B cell (primary cell): ENCODE data around the gene CEP131. TPM values are rescaled to one million over a fixed set of nuclear protein-coding genes. Genes with fewer than 3 reads are reported as not detected.
A peak's percentile ranks its signal among the peaks of the same experiment; 100 is the strongest.

Source experiments
- ATAC-seq: fragments of 200-7000 bp; cut with Tn5 transposase; one replicate; pipeline ENCODE4 v1.10.0; 2021; ENCODE audit warnings: low read depth, mild to moderate bottlenecking, moderate number of reproducible peaks, moderate library complexity
- CTCF ChIA-PET: fragments of 350-600 bp; sonication (Branson Sonifier 250); formaldehyde crosslinking; loops from one replicate; lab custom pipeline; 2021; ENCODE audit warnings: antibody characterized with exemption, inconsistent platforms; lab: Charles Lee
- POLR2A ChIA-PET: fragments of 350-600 bp; sonication (Branson Sonifier 250); formaldehyde crosslinking; loops from one replicate; lab custom pipeline; 2021; ENCODE audit warnings: antibody characterized with exemption; lab: Charles Lee
- DNase-seq: peaks from one replicate; pipeline ENCODE4 v3.0.0; 2013
- H2AFZ ChIP-seq: 2 replicates; pipeline ENCODE4 v1.6.1; 2012; ENCODE audit warnings: mild to moderate bottlenecking, low read depth, low read length; ENCODE audit not compliant: insufficient read depth, poor library complexity, severe bottlenecking
- H3K27ac ChIP-seq, 2 donors: 1 replicate in 1 of 2; 2 replicates in 1 of 2; pipeline ENCODE4 v1.5.1; 2012 to 2013; ENCODE audit warnings: low read length in 2 of 2, mild to moderate bottlenecking in 2 of 2, moderate library complexity in 1 of 2
- H3K27me3 ChIP-seq, 4 experiments: fragments of 200-600 bp in 1 of 4; sonication (generic) in 1 of 4; replicated peaks in 1 of 4; 1 replicate in 2 of 4; 2 replicates in 2 of 4; pipeline versions ENCODE4 v1.6.1 to v1.7.0; 2013 to 2016; ENCODE audit warnings: low read length in 3 of 4, mild to moderate bottlenecking in 2 of 4, mixed read lengths in 1 of 4, moderate library complexity in 1 of 4; ENCODE audit not compliant: insufficient read depth in 4 of 4, control insufficient read depth in 3 of 4; ENCODE audit errors: control extremely low read depth in 1 of 4
- H3K36me3 ChIP-seq, 2 experiments: replicated peaks in 1 of 2; 1 replicate in 1 of 2; 2 replicates in 1 of 2; pipeline versions ENCODE4 v1.6.1 to v1.7.1; 2013; ENCODE audit warnings: low read length in 1 of 2; ENCODE audit not compliant: insufficient read depth in 2 of 2, control insufficient read depth in 1 of 2; ENCODE audit errors: control extremely low read depth in 1 of 2, extremely low read depth in 1 of 2
- H3K4me1 ChIP-seq, 2 donors: fragments of 200-600 bp in 1 of 2; sonication (generic) in 1 of 2; 1 replicate in 1 of 2; 2 replicates in 1 of 2; pipeline versions ENCODE4 v1.5.1 to v1.6.1; 2013 to 2017; ENCODE audit warnings: low read length in 2 of 2; ENCODE audit not compliant: control insufficient read depth in 2 of 2, insufficient read depth in 2 of 2
- H3K4me2 ChIP-seq: replicated peaks from 2 replicates; pipeline ENCODE3; 2012; ENCODE audit warnings: mild to moderate bottlenecking, low read depth, low read length; ENCODE audit not compliant: poor library complexity, severe bottlenecking
- H3K4me3 ChIP-seq, 5 experiments: fragments of 200-600 bp in 1 of 5; sonication (generic) in 1 of 5; 1 replicate in 3 of 5; 2 replicates in 2 of 5; pipeline versions ENCODE4 v1.5.1 to v1.7.0; 2011 to 2016; ENCODE audit warnings: low read length in 4 of 5, mild to moderate bottlenecking in 4 of 5, low read depth in 2 of 5, control low read depth in 1 of 5, moderate library complexity in 1 of 5; ENCODE audit not compliant: insufficient read depth in 1 of 5; ENCODE audit errors: control extremely low read depth in 1 of 5, extremely low read depth in 1 of 5
- H3K79me2 ChIP-seq: fragments of 200-600 bp; sonication (generic); one replicate; pipeline ENCODE4 v1.6.0; 2016; ENCODE audit warnings: low read length; ENCODE audit not compliant: control insufficient read depth, insufficient read depth
- H3K9ac ChIP-seq: fragments of 200-600 bp; sonication (generic); 2 replicates; pipeline ENCODE4 v1.6.1; 2017; ENCODE audit warnings: mild to moderate bottlenecking, low read length, moderate library complexity
- H3K9me3 ChIP-seq, 3 donors: one replicate each; pipeline versions ENCODE4 v1.6.1 to v1.7.1; 2013; ENCODE audit warnings: low read length in 2 of 3; ENCODE audit not compliant: control insufficient read depth in 2 of 3, insufficient read depth in 1 of 3; ENCODE audit errors: control extremely low read depth in 1 of 3
- H4K20me1 ChIP-seq: 2 replicates; pipeline ENCODE4 v1.6.0; 2012; ENCODE audit warnings: mild to moderate bottlenecking, low read length; ENCODE audit not compliant: insufficient read depth, control insufficient read depth, poor library complexity, severe bottlenecking
- H3K27ac Mint-ChIP-seq: one replicate; pipeline ENCODE4 v1.8.0; 2021; ENCODE audit warnings: mixed read lengths
- H3K27me3 Mint-ChIP-seq: one replicate; pipeline ENCODE4 v1.8.0; 2021; ENCODE audit warnings: mixed read lengths
- H3K4me1 Mint-ChIP-seq: one replicate; pipeline ENCODE4 v1.8.0; 2021; ENCODE audit warnings: mixed read lengths
- H3K4me3 Mint-ChIP-seq: one replicate; pipeline ENCODE4 v1.8.0; 2021; ENCODE audit warnings: mixed read lengths
- H3K9me3 Mint-ChIP-seq: one replicate; pipeline ENCODE4 v1.8.0; 2022; ENCODE audit warnings: mixed read lengths; ENCODE audit not compliant: insufficient read depth
- EZH2 ChIP-seq: IDR thresholded peaks from 2 replicates; pipeline ENCODE4 v1.6.1; 2012; ENCODE audit warnings: borderline replicate concordance, low read depth, mild to moderate bottlenecking, moderate library complexity, low read length; ENCODE audit not compliant: insufficient read depth, poor library complexity, severe bottlenecking
- WGBS: methylation state at CpG from one replicate; pipeline ENCODE4 v1.1.5; 2013; ENCODE audit warnings: missing lambda C conversion rate; ENCODE audit not compliant: insufficient coverage; 5-methylcytosine and 5-hydroxymethylcytosine counted together
- intact Hi-C: fragments of 100-400 bp; cut with micrococcal nuclease; formaldehyde crosslinking; loops from one replicate; pipeline ENCODE4 v1.10.0; 2022
- polyA plus RNA-seq: library from polyadenylated mRNA; depleted of rRNA; stranded (reverse); fragments of >200 nt; gene quantifications from 2 replicates; pipeline ENCODE4 v1.2.3, GENCODE V29; 2012
- total RNA-seq, 2 donors: library from RNA; stranded (reverse); fragments of 120-200 nt in 1 of 2; gene quantifications; 1 replicate in 1 of 2; 2 replicates in 1 of 2; pipeline versions ENCODE4 v1.2.3 to v1.2.4, GENCODE V29; 2013 to 2022
- TF ChIP-seq, protein P1 (sequence below): fragments of 200-600 bp; IDR thresholded peaks from one replicate; pipeline ENCODE4 v1.8.0; 2022; ENCODE audit warnings: antibody characterized with exemption, mild to moderate bottlenecking

Gene CEP131
- total and polyA plus RNA-seq, 2 donors (not counting 1 experiment from before 2014, with no cell fraction given): 18.8 to 25.5 TPM

DNA sequence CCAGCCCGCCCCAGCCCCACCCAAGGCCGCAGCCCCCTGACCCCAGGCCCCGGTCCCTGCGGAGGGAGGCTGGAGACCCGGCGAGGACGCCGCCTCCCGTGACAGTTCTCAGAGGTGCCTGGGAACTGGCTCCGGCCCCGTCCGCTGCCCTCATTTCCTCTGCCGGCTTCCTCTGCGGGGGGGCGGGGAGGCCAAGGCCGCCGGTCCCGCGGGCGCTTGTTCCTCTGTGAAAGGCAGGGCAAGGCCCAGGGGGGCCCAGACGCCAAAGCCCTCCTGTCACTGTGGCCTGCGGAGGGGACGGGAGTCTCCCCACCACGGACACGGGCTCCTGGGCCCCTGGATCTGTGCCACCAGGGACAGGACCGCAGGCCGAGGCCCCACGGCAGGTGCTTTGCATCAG, 62.5 kb downstream of the CEP131 start:
- Mint-ChIP-seq H3K4me3 (no peak overlapping the region), H3K4me1 (peaks cover 2% of the 10 kb centered on the region), H3K27ac (no peak overlapping the region), H3K27me3 (peaks cover 25% of the 10 kb centered on the region), H3K9me3 (no peaks in the 10 kb centered on the region)
- Histone ChIP-seq H3K4me1 (peaks cover 2 to 12% of the 10 kb centered on the region in 2 donors), H3K79me2 (no peaks in the 10 kb centered on the region), H3K36me3 (no peaks in the 10 kb centered on the region), H4K20me1 (no peaks in the 10 kb centered on the region), H3K4me2 (peak overlapping the region; percentile 43), H2AFZ (peak overlapping the region; percentile 38), H3K27ac (no peak overlapping the region), H3K27me3 (peaks cover 0 to 35% (median 9%) of the 10 kb centered on the region in 4 experiments), H3K9ac (no peak overlapping the region), H3K4me3 (no peak overlapping the region), H3K9me3 (no peaks in the 10 kb centered on the region)
- ATAC-seq (no peak), DNase-seq (no peak)
- POLR2A ChIA-PET: no interaction called here
- intact Hi-C loops: no loop called here
- 3% methylated on average over 28 of the region's 28 CpGs for WGBS
- CTCF ChIA-PET: no interaction called here
- TF ChIP-seq EZH2: no peak
- TF ChIP-seq, protein P1, sequence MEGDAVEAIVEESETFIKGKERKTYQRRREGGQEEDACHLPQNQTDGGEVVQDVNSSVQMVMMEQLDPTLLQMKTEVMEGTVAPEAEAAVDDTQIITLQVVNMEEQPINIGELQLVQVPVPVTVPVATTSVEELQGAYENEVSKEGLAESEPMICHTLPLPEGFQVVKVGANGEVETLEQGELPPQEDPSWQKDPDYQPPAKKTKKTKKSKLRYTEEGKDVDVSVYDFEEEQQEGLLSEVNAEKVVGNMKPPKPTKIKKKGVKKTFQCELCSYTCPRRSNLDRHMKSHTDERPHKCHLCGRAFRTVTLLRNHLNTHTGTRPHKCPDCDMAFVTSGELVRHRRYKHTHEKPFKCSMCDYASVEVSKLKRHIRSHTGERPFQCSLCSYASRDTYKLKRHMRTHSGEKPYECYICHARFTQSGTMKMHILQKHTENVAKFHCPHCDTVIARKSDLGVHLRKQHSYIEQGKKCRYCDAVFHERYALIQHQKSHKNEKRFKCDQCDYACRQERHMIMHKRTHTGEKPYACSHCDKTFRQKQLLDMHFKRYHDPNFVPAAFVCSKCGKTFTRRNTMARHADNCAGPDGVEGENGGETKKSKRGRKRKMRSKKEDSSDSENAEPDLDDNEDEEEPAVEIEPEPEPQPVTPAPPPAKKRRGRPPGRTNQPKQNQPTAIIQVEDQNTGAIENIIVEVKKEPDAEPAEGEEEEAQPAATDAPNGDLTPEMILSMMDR: no peak

- Histone ChIP-seq H2AFZ (no peak overlapping the region), H4K20me1 (no peaks in the 10 kb centered on the region), H3K79me2 (no peaks in the 10 kb centered on the region), H3K9me3 (no peaks in the 10 kb centered on the region), H3K4me3 (no peak overlapping the region), H3K27me3 (peaks cover 0 to 30% (median 7%) of the 10 kb centered on the region in 4 experiments), H3K4me2 (peak overlapping the region; percentile 43), H3K9ac (no peak overlapping the region), H3K36me3 (no peaks in the 10 kb centered on the region), H3K27ac (no peak overlapping the region), H3K4me1 (peaks cover 0 to 10% of the 10 kb centered on the region in 2 donors)
- TF ChIP-seq, protein P1: no peak
- TF ChIP-seq EZH2: no peak
- no peak for DNase-seq
- ChIA-PET CTCF (no interaction called here), POLR2A (no interaction called here)
- H3K9me3 Mint-ChIP-seq: no peaks in the 10 kb centered on the region
- H3K27ac Mint-ChIP-seq: no peak overlapping the region
- H3K4me1 Mint-ChIP-seq: peaks cover 2% of the 10 kb centered on the region
- intact Hi-C loops: no loop called here
- peaks cover 23% of the 10 kb centered on the region for H3K27me3 Mint-ChIP-seq
- ATAC-seq: no peak
- WGBS: 54% methylated on average over 23 of the region's 25 CpGs
- no peak overlapping the region for H3K4me3 Mint-ChIP-seq
Observed at GRCh38 chr17:81159611-81160265, 63.0 kb downstream of the CEP131 start.
